Activated naive CD4-positive, alpha-beta T cell treated with anti-CD3 and anti-CD28 coated beads, Interleukin-2, amount 50 U/mL, for 16 hours (primary cell): ENCODE measurements around the gene CTSD.
A peak's percentile ranks its signal among the peaks of the same experiment; 100 is the strongest.

Source experiments
- DNase-seq: peaks from one replicate; pipeline ENCODE4 v3.0.0-alpha.2; 2020

The CTSD gene

GRCh38 chr11:1754376-1755150, 9.2 kb downstream of the CTSD start:
- DNase-seq: no peak

- no peak for DNase-seq
Measured at GRCh38 chr11:1753929-1754305, 9.8 kb downstream of the CTSD start.

- no peak for DNase-seq
Measured at GRCh38 chr11:1753229-1753928, 10.3 kb downstream of the CTSD start.

- peak; percentile 10 for DNase-seq
Measured at GRCh38 chr11:1752907-1753228, 10.9 kb downstream of the CTSD start.

GRCh38 chr11:1751999-1752906, 11.5 kb downstream of the CTSD start:
- DNase-seq: no peak

- DNase-seq: no peak
Measured at GRCh38 chr11:1751531-1751921, 12.2 kb downstream of the CTSD start.

GRCh38 chr11:1750840-1751530, 12.7 kb downstream of the CTSD start:
- DNase-seq: no peak

- no peak for DNase-seq
Measured at GRCh38 chr11:1750481-1750839, 13.3 kb downstream of the CTSD start, which contains the start of gene IFITM10. IFITM10 (minus strand) TSS chr11:1750595; CDS start chr11:1750442, 153 bp downstream.

- DNase-seq: no peak
Measured at GRCh38 chr11:1749395-1750351, 14.1 kb downstream of the CTSD start.

GRCh38 chr11:1748636-1749394, 14.9 kb downstream of the CTSD start:
- no peak for DNase-seq

- no peak for DNase-seq
Measured at GRCh38 chr11:1747753-1748635, 15.7 kb downstream of the CTSD start.

GRCh38 chr11:1746956-1747752, 16.6 kb downstream of the CTSD start:
- DNase-seq: no peak

GRCh38 chr11:1746511-1746931, 17.2 kb downstream of the CTSD start:
- no peak for DNase-seq

GRCh38 chr11:1745701-1746320, 17.9 kb downstream of the CTSD start:
- no peak for DNase-seq

GRCh38 chr11:1744891-1745700, 18.6 kb downstream of the CTSD start:
- no peak for DNase-seq

GRCh38 chr11:1744137-1744886, 19.4 kb downstream of the CTSD start:
- no peak for DNase-seq
